DND-41 (cell line): ENCODE measurements around the gene CAPN12.

Experiments
- EZH2 ChIP-seq: IDR thresholded peaks from 3 replicates; pipeline ENCODE4 v1.6.1; 2012; ENCODE audit warnings: borderline replicate concordance, low read depth, mild to moderate bottlenecking, moderate library complexity, low read length, inconsistent platforms; ENCODE audit not compliant: severe bottlenecking
- TF ChIP-seq, protein P1 (sequence below): IDR thresholded peaks from 2 replicates; pipeline ENCODE4 v1.5.1; 2012; ENCODE audit warnings: borderline replicate concordance, low read length, moderate library complexity, mild to moderate bottlenecking; ENCODE audit not compliant: poor library complexity, severe bottlenecking; ENCODE audit errors: extremely low read depth

DNA sequence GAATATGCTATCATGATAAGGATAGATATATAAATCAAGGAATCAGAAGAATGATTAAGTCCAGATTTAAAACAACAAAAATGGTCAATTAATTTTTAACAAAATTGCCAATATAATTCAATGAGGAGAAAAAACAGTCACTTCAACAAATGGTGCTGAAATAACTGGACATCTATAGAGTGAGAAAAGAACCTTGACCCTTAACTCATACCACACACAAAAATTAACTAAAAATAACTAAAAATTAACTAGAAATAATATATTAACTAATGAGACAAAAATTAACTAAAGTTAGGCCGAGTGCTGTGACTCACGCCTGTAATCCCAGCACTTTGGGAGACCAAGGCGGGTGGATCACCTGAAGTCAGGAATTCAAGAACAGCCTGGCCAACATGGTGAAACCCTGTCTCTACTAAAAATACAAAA lies 19.5 kb upstream of the CAPN12 start:
- TF ChIP-seq EZH2, result no peak
- TF ChIP-seq, protein P1, sequence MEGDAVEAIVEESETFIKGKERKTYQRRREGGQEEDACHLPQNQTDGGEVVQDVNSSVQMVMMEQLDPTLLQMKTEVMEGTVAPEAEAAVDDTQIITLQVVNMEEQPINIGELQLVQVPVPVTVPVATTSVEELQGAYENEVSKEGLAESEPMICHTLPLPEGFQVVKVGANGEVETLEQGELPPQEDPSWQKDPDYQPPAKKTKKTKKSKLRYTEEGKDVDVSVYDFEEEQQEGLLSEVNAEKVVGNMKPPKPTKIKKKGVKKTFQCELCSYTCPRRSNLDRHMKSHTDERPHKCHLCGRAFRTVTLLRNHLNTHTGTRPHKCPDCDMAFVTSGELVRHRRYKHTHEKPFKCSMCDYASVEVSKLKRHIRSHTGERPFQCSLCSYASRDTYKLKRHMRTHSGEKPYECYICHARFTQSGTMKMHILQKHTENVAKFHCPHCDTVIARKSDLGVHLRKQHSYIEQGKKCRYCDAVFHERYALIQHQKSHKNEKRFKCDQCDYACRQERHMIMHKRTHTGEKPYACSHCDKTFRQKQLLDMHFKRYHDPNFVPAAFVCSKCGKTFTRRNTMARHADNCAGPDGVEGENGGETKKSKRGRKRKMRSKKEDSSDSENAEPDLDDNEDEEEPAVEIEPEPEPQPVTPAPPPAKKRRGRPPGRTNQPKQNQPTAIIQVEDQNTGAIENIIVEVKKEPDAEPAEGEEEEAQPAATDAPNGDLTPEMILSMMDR, result no peak
